Jurkat, Clone E6-1 (cell line): Measurements from ENCODE around the gene CARMIL3.
A peak's percentile ranks its signal among the peaks of the same experiment; 100 is the strongest.
"Not testable (repeated sequence)": the region's sequence is repeated elsewhere in the genome, so short reads cannot be mapped to it uniquely, and the experiment has no call there.

ENCODE experiments used
- DNase-seq: peaks from one replicate; pipeline ENCODE4 v3.0.0-alpha.2; 2011; ENCODE audit warnings: low read depth, low spot score
- H3K4me3 ChIP-seq: 2 replicates; pipeline ENCODE4 v1.5.1; 2011; ENCODE audit warnings: mild to moderate bottlenecking, low read length, control low read depth, moderate library complexity

Gene CARMIL3

GRCh38 chr14:24089890-24090289 is 38.1 kb downstream of the CARMIL3 start:
- DNase-seq = no peak

GRCh38 chr14:24092110-24092504 is 40.3 kb downstream of the CARMIL3 start:
- DNase-seq = no peak
- H3K4me3 ChIP-seq = no peak overlapping the region

More at GRCh38 chr14:24089890-24090289, 38.1 kb downstream of the CARMIL3 start:
- no peak overlapping the region for H3K4me3 ChIP-seq

GRCh38 chr14:24092505-24093206 is 40.8 kb downstream of the CARMIL3 start:
- DNase-seq = no peak
- H3K4me3 ChIP-seq = no peak overlapping the region

DNA sequence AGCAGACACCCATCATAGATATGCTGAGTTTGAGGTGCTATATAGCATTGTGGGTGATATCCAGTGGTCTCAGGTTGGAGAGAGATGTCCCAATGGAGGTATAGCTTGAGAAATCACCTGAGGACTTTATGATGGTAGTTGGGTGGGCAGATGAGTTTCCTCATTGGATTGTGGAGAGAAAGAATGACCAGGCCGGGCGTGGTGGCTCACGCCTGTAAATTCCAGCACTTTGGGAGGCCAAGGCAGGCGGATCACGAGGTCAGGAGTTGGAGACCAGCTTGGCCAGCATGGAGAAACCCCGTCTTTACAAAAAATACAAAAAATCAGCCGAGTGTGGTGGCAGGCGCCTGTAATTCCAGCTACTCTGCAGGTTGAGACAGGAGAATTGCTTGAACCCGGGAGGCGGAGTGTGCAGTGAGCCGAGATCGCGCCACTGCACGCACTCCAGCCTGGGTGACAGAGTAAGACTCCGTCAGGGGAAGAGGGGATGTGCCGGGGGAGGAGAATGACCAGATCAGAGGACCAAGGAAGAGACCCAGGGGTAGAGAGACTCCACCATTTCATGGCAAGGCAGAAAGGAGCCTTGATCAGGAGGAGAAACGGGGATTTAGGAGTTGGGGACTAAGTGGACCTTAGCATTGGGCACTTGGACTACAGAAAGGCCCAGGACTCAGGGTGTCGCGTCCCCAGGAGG is 41.5 kb downstream of the CARMIL3 start:
- no peak for DNase-seq
- peak overlapping the region; percentile 75 for H3K4me3 ChIP-seq

- H3K4me3 ChIP-seq = peak within 1 kb of the TSS; percentile 75
- peak; percentile 56 for DNase-seq
Observed at GRCh38 chr14:24093901-24094840, 42.4 kb downstream of the CARMIL3 start, which contains the start of gene PCK2. TSS of gene PCK2 (plus strand) at chr14:24094311. CDS start at chr14:24094406, 95 bp downstream.

DNA sequence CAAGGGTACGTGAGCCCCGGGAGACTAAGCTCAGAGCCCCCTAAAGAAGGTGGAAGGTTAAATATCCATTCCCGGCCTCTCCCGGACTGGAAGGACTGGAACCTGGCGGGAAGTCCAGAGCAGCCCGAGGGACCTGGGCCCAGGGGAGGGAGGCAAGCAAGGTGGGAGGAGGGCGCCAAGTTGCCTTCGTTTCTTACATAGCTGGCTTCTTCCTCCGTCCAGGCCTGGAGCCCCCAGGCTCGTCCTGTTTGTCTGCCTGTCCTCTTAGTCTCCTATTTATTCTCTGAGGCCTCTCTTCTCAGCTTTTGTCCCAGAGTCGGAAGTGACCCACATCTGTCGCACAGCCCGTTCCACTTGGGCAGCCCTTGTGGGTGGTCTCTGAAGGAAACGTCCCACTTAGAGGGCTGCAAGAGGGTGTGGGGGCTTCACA is 43.0 kb downstream of the CARMIL3 start:
- no peak for DNase-seq
- peak overlapping the region; percentile 75 for H3K4me3 ChIP-seq

DNA sequence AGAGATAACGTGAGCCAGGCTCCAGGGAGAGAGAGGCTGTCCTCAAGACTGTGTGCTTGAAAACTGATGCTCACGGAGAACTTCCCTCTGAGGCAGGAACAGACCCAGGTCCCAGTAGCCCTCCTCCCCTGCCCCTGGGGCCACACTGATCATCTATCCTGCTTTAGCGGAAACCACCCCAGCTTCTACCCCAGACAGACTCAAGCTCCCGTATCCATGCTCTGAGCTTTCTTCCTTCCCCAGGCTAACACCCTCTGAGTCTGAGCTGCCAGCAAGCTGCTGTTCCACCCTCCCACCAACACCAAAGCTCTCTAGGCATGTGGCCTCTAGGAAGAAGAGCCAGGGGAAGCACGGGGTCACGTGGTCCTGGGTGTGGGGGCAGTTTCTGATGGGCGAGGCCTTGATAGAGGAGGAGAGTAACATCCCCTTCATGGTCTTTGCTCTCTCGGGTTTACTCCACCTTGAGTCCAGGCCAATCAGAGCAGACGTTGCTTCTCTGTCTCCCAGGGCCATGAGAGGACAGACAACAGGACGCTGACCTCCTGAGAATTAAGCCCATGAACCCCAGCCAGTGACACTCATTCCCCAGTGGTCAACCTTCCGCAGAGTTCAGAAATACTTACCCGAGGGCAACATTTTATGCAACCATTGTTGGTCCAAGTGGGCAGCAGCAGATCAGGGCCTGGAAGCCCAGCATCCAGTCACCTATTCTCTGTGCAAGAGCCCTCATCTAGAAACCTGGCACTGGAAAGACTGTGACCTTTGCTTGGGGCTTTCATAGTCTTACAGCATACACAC is 43.7 kb downstream of the CARMIL3 start:
- H3K4me3 ChIP-seq = peak overlapping the region; percentile 75
- DNase-seq = no peak

GRCh38 chr14:24096545-24097181 is 44.9 kb downstream of the CARMIL3 start:
- DNase-seq = no peak
- no peak overlapping the region for H3K4me3 ChIP-seq

DNA sequence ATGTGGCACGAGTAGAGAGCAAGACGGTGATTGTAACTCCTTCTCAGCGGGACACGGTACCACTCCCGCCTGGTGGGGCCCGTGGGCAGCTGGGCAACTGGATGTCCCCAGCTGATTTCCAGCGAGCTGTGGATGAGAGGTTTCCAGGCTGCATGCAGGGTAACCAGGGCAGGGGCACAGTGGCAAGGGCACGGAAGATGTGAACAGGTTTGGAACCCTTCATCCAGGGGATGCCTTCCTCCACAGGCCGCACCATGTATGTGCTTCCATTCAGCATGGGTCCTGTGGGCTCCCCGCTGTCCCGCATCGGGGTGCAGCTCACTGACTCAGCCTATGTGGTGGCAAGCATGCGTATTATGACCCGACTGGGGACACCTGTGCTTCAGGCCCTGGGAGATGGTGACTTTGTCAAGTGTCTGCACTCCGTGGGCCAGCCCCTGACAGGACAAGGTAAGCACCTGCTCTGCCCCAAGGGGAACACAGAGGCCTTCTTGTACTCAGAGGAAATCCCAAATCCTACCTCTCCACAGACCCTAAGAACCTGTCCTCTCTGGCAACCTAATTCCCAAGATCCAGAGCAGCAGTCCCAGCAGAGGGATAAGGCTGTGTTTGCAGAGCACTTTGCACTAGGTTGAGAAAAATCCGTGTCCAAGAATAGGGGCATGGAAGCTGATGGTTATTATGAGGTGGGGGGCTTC is 46.6 kb downstream of the CARMIL3 start:
- DNase-seq = no peak
- H3K4me3 ChIP-seq = no peak overlapping the region

DNA sequence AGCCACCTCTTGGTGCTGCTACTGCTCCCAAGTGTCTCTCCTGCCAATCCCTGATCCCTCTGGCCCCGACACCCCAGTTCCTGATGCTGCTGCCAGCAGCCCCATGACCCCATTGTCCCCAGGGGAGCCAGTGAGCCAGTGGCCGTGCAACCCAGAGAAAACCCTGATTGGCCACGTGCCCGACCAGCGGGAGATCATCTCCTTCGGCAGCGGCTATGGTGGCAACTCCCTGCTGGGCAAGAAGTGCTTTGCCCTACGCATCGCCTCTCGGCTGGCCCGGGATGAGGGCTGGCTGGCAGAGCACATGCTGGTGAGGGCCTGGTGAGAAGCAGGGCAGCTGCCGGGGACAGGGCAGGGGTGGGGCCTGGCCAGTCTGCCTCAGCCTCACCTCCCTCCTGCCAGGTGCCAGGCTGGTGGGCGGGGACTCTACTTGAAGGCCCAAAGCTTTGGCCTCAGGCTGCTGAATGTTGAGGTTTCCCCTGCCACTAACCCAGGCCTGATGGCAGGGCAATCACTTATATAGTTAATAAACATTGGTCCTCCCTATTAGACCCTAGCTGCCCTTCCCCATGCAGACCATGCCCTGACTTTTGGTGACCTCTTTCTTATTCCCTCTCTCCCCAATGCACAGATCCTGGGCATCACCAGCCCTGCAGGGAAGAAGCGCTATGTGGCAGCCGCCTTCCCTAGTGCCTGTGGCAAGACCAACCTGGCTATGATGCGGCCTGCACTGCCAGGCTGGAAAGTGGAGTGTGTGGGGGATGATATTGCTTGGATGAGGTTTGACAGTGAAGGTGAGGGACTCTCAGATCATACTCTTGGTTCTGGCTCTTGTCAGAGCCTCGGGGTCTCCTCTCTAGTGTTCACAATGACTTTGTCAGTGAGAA is 47.4 kb downstream of the CARMIL3 start:
- H3K4me3 ChIP-seq = no peak overlapping the region
- DNase-seq = no peak

GRCh38 chr14:24100197-24100981 is 48.6 kb downstream of the CARMIL3 start:
- no peak for DNase-seq
- no peak overlapping the region for H3K4me3 ChIP-seq

DNA sequence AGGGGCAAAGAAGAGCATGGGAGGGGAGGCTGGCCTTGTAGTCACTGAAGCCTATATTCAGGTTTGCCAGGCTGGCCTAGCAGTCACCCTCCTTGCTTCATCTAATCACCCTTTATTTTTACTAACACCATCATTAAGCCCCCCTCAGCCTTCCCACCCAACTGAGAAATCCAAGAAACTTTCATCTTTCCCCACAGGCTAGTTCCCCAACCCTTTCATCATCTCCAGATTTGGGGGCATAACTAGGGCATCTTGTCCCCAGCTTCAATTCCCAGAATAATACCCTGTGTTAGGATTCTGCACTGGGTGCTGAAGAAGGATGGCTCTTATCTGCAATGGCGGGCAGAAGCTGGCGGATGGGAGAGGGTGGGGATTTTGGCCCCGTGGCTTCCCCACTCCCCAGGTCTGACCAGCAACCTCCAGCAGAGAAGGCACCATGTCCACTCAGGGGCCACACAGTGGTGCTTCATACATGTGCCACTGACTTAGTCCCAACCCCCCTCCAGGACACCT is 49.2 kb downstream of the CARMIL3 start:
- no peak for DNase-seq
- no peak overlapping the region for H3K4me3 ChIP-seq

DNA sequence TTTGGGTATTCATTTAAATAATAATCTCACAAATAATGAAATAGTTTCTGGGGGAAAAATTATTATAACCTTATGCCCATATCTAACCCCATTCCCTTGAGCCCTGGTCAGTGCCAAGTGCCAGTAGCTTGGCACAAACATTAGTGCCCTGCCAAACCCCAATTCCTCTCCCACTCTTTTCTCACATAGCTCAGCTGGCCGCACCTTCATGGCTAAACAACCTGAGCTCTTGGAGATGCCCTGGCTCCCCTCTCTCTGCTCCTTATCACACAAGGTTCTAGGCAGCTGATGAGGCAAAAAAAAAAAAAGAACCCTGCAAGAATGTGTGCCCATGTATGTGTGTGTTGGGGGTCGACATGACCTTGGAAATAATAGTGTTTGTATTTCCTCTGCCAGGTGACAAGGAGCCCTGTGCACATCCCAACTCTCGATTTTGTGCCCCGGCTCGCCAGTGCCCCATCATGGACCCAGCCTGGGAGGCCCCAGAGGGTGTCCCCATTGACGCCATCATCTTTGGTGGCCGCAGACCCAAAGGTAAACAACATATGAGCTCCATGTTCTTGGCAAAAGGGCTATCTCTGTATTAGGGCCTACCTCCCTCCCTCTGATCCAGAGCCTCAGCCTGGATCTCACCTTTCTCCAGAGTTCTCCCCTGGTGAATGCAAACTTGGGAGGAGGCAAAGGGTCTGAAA is 50.7 kb downstream of the CARMIL3 start:
- DNase-seq = no peak
- no peak overlapping the region for H3K4me3 ChIP-seq

DNA sequence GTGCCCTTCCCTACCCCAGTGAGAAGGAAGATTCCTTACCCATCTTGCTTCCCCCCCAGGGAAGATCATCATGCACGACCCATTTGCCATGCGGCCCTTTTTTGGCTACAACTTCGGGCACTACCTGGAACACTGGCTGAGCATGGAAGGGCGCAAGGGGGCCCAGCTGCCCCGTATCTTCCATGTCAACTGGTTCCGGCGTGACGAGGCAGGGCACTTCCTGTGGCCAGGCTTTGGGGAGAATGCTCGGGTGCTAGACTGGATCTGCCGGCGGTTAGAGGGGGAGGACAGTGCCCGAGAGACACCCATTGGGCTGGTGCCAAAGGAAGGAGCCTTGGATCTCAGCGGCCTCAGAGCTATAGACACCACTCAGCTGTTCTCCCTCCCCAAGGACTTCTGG is 51.6 kb downstream of the CARMIL3 start:
- DNase-seq = no peak
- H3K4me3 ChIP-seq = no peak overlapping the region

GRCh38 chr14:24105609-24106239 is 53.9 kb downstream of the CARMIL3 start:
- H3K4me3 ChIP-seq, DNase-seq: not testable (repeated sequence)
